SK-N-SH treated with all-trans-retinoic acid at 6 μM for 48 hours (cell line): ENCODE results near the gene CCNA1.

ENCODE experiments used
- ATAC-seq: fragments of 200-7000 bp; cut with Tn5 transposase; 3 replicates; pipeline ENCODE4 v1.9.1; 2020; ENCODE audit warnings: mild to moderate bottlenecking, moderate library complexity
- ARNTL ChIP-seq: fragments of 450-650 bp; formaldehyde crosslinking; IDR thresholded peaks from 2 replicates; pipeline ENCODE4 v1.5.0; 2020; ENCODE audit warnings: low read depth, mild to moderate bottlenecking, moderate library complexity, borderline replicate concordance
- BACH2 ChIP-seq: fragments of 250-450 bp; sonication (Bioruptor Pico); IDR thresholded peaks from 2 replicates; pipeline ENCODE4 v1.9.0; 2021; ENCODE audit warnings: mild to moderate bottlenecking, borderline replicate concordance
- CSDC2 ChIP-seq: fragments of 250-450 bp; sonication (Bioruptor Pico); IDR thresholded peaks from 2 replicates; pipeline ENCODE4 v1.5.0; 2020; ENCODE audit warnings: mild to moderate bottlenecking, moderate library complexity
- ESRRG ChIP-seq: fragments of 250-450 bp; sonication (Bioruptor Pico); IDR thresholded peaks from 2 replicates; pipeline ENCODE4 v1.6.1; 2021; ENCODE audit warnings: mild to moderate bottlenecking
- GLIS3 ChIP-seq: fragments of 250-450 bp; sonication (Bioruptor Pico); IDR thresholded peaks from 2 replicates; pipeline ENCODE4 v1.5.0; 2020; ENCODE audit warnings: mild to moderate bottlenecking, moderate library complexity
- ISL1 ChIP-seq: fragments of 250-450 bp; sonication (Bioruptor Pico); IDR thresholded peaks from 2 replicates; pipeline ENCODE4 v2.1.2; 2022; ENCODE audit warnings: mild to moderate bottlenecking, moderate library complexity
- OSR1 ChIP-seq: fragments of 250-450 bp; sonication (Bioruptor Pico); IDR thresholded peaks from 2 replicates; pipeline ENCODE4 v1.8.0; 2022; ENCODE audit warnings: moderate library complexity, mild to moderate bottlenecking, inconsistent platforms
- PPARA ChIP-seq: fragments of 250-450 bp; sonication (Bioruptor Pico); IDR thresholded peaks from 2 replicates; pipeline ENCODE4 v1.5.0; 2020; ENCODE audit warnings: mild to moderate bottlenecking, borderline replicate concordance
- RARB ChIP-seq: fragments of 250-450 bp; sonication (Bioruptor Pico); IDR thresholded peaks from 2 replicates; pipeline ENCODE4 v1.8.0; 2021; ENCODE audit warnings: mild to moderate bottlenecking, moderate library complexity
- SNAI2 ChIP-seq: fragments of 250-450 bp; sonication (Bioruptor Pico); IDR thresholded peaks from 2 replicates; pipeline ENCODE4 v1.5.0; 2020; ENCODE audit warnings: mild to moderate bottlenecking, moderate library complexity
- TCF4 ChIP-seq: fragments of 250-450 bp; sonication (Bioruptor Pico); IDR thresholded peaks from 2 replicates; pipeline ENCODE4 v1.8.0; 2021; ENCODE audit warnings: mild to moderate bottlenecking, moderate library complexity, borderline replicate concordance
- TOX ChIP-seq: fragments of 250-450 bp; sonication (Bioruptor Pico); IDR thresholded peaks from 2 replicates; pipeline ENCODE4 v1.8.0; 2021; ENCODE audit warnings: mild to moderate bottlenecking, moderate library complexity, borderline replicate concordance
- ZC3H10 ChIP-seq: fragments of 250-450 bp; sonication (Bioruptor Pico); IDR thresholded peaks from 2 replicates; pipeline ENCODE4 v1.5.1; 2021; ENCODE audit warnings: mild to moderate bottlenecking, moderate library complexity
- ZFP3 ChIP-seq: fragments of 250-450 bp; sonication (Bioruptor Pico); IDR thresholded peaks from 2 replicates; pipeline ENCODE4 v1.5.0; 2020; ENCODE audit warnings: mild to moderate bottlenecking, moderate library complexity
- ZFP30 ChIP-seq: fragments of 450-650 bp; formaldehyde crosslinking; IDR thresholded peaks from 2 replicates; pipeline ENCODE4 v1.5.0; 2022; ENCODE audit warnings: mild to moderate bottlenecking, moderate library complexity
- ZNF70 ChIP-seq: fragments of 450-650 bp; formaldehyde crosslinking; IDR thresholded peaks from 2 replicates; pipeline ENCODE4 v1.5.0; 2020; ENCODE audit warnings: mild to moderate bottlenecking, moderate library complexity
- ZNF8 ChIP-seq: fragments of 450-650 bp; formaldehyde crosslinking; IDR thresholded peaks from 2 replicates; pipeline ENCODE4 v1.5.0; 2020; ENCODE audit warnings: mild to moderate bottlenecking, moderate library complexity
- TF ChIP-seq, protein P1 (sequence below): fragments of 250-450 bp; sonication (Bioruptor Pico); IDR thresholded peaks from 2 replicates; pipeline ENCODE4 v1.8.0; 2021; ENCODE audit warnings: low read depth, mild to moderate bottlenecking, moderate library complexity, borderline replicate concordance
- TF ChIP-seq, protein P2 (sequence below): fragments of 250-450 bp; sonication (Bioruptor Pico); IDR thresholded peaks from 2 replicates; pipeline ENCODE4 v1.5.1; 2020; ENCODE audit warnings: low read depth, mild to moderate bottlenecking, moderate library complexity
- TF ChIP-seq, protein P3 (sequence below): fragments of 250-450 bp; sonication (Bioruptor Pico); IDR thresholded peaks from 2 replicates; pipeline ENCODE4 v1.8.0; 2020; ENCODE audit warnings: mild to moderate bottlenecking, moderate library complexity, borderline replicate concordance
- TF ChIP-seq, protein P4 (sequence below): fragments of 250-450 bp; sonication (Bioruptor Pico); IDR thresholded peaks from 2 replicates; pipeline ENCODE4 v1.5.1; 2021; ENCODE audit warnings: mild to moderate bottlenecking, moderate library complexity

Gene CCNA1

DNA sequence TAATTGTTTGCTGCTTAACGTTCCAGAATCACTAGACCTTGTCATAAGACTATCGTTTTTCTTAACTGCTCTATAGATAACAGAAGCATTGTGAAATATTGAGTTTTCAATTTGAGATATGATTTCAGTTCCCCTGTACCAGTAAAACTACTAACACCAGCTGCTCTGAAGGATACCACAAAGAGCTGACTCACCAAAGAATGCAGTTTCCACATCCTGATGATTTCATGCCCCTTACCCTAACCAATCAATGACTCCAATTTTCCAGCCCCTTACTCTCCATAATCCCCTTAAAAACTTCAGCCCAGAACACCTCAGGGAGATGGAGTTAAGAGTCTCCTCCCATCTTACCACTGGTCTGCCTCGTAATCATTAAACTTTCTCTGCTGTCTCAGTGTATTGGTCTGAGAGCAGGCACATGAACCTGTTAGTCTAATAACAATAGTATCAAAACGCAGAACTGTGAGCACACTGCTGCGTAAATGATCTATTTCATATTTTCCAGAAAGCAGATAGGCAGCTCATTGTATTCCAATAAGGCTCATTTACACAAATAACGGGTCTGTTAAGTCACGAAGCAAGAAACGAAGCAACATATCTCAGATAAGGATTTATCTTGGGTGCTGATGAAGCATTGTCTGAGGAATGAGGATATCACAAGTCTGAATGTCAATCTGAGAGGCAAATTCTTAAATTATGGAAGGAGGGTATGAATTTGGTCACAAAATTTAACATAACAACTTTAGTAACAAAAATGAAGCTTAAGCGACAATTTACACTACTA, 14.1 kb upstream of the CCNA1 start:
- no peak for TF ChIP-seq ZNF70 (CRISPR knock-in tag)
- no peak for TF ChIP-seq SNAI2
- TF ChIP-seq, protein P1, sequence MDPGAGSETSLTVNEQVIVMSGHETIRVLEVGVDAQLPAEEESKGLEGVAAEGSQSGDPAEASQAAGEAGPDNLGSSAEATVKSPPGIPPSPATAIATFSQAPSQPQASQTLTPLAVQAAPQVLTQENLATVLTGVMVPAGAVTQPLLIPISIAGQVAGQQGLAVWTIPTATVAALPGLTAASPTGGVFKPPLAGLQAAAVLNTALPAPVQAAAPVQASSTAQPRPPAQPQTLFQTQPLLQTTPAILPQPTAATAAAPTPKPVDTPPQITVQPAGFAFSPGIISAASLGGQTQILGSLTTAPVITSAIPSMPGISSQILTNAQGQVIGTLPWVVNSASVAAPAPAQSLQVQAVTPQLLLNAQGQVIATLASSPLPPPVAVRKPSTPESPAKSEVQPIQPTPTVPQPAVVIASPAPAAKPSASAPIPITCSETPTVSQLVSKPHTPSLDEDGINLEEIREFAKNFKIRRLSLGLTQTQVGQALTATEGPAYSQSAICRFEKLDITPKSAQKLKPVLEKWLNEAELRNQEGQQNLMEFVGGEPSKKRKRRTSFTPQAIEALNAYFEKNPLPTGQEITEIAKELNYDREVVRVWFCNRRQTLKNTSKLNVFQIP (CRISPR knock-in tag) = no peak
- TF ChIP-seq ISL1 = no peak
- ATAC-seq = peak; percentile 27; the same call in 2 of the 3 replicates

DNA sequence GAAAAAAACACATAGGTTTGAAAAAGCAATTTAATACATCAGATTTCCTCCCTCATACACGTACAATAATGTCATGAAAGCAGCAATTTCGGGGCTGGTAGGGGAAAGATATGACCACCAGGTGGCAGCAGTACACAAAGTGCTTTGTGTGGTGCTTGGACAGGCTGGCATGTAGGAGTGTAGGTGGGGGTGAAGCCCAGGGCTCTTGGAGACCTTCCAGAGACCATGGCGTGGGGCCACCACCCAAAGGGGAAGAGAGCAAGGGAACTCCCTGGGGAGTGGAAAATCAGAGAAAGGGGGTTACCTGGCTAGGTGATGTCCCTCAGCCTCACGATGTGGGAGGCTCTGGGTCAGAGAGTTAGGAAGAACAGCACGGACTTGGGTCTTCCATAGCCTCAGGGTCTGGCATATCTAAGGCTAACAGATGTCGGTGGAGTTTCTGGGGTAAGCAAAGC, 11.8 kb upstream of the CCNA1 start:
- ATAC-seq = peak; percentile 99

DNA sequence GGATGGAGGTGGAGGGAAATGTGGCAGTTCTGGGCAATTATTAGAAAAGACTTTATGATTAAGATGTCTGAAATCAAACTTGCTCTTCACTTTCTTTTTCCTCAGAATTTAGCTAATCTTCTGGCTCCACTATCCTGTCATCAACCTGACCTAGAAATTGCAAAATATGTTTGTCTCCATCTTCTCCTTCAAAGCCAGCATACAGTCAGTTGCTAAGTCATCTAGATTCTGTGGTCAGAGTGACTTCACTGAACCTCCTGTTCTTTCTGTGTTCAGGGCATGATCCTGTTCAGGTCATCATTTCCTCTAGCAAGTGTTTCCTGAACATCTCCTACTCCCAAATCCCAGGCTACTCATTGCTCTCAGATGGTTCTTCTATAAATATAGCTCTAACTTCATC, 10.8 kb upstream of the CCNA1 start:
- ATAC-seq = no peak
- no peak for TF ChIP-seq BACH2 (CRISPR knock-in tag)
- TF ChIP-seq ZNF8 = no peak
- no peak for TF ChIP-seq ZC3H10 (CRISPR knock-in tag)
- TF ChIP-seq CSDC2 = no peak
- no peak for TF ChIP-seq ZFP30 (CRISPR knock-in tag)
- TF ChIP-seq, protein P2, sequence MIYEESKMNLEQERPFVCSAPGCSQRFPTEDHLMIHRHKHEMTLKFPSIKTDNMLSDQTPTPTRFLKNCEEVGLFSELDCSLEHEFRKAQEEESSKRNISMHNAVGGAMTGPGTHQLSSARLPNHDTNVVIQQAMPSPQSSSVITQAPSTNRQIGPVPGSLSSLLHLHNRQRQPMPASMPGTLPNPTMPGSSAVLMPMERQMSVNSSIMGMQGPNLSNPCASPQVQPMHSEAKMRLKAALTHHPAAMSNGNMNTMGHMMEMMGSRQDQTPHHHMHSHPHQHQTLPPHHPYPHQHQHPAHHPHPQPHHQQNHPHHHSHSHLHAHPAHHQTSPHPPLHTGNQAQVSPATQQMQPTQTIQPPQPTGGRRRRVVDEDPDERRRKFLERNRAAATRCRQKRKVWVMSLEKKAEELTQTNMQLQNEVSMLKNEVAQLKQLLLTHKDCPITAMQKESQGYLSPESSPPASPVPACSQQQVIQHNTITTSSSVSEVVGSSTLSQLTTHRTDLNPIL (CRISPR knock-in tag) = no peak
- no peak for TF ChIP-seq ZFP3 (CRISPR knock-in tag)
- no peak for TF ChIP-seq PPARA (CRISPR knock-in tag)
- TF ChIP-seq ISL1 = no peak
- TF ChIP-seq, protein P1 (CRISPR knock-in tag) = no peak
- TF ChIP-seq ARNTL (CRISPR knock-in tag) = no peak
- TF ChIP-seq, protein P3, sequence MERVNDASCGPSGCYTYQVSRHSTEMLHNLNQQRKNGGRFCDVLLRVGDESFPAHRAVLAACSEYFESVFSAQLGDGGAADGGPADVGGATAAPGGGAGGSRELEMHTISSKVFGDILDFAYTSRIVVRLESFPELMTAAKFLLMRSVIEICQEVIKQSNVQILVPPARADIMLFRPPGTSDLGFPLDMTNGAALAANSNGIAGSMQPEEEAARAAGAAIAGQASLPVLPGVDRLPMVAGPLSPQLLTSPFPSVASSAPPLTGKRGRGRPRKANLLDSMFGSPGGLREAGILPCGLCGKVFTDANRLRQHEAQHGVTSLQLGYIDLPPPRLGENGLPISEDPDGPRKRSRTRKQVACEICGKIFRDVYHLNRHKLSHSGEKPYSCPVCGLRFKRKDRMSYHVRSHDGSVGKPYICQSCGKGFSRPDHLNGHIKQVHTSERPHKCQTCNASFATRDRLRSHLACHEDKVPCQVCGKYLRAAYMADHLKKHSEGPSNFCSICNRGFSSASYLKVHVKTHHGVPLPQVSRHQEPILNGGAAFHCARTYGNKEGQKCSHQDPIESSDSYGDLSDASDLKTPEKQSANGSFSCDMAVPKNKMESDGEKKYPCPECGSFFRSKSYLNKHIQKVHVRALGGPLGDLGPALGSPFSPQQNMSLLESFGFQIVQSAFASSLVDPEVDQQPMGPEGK (CRISPR knock-in tag) = no peak
- TF ChIP-seq ESRRG (CRISPR knock-in tag) = no peak
- no peak for TF ChIP-seq TOX (CRISPR knock-in tag)
- TF ChIP-seq RARB (CRISPR knock-in tag) = no peak
- TF ChIP-seq SNAI2 = no peak

More for the DNA sequence above, 11.8 kb upstream of the CCNA1 start:
- TF ChIP-seq ZNF8 (no peak), SNAI2 (no peak), PPARA (CRISPR knock-in tag) (no peak)
- TF ChIP-seq, protein P4, sequence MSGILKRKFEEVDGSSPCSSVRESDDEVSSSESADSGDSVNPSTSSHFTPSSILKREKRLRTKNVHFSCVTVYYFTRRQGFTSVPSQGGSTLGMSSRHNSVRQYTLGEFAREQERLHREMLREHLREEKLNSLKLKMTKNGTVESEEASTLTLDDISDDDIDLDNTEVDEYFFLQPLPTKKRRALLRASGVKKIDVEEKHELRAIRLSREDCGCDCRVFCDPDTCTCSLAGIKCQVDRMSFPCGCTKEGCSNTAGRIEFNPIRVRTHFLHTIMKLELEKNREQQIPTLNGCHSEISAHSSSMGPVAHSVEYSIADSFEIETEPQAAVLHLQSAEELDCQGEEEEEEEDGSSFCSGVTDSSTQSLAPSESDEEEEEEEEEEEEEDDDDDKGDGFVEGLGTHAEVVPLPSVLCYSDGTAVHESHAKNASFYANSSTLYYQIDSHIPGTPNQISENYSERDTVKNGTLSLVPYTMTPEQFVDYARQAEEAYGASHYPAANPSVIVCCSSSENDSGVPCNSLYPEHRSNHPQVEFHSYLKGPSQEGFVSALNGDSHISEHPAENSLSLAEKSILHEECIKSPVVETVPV (CRISPR knock-in tag) = no peak

DNA sequence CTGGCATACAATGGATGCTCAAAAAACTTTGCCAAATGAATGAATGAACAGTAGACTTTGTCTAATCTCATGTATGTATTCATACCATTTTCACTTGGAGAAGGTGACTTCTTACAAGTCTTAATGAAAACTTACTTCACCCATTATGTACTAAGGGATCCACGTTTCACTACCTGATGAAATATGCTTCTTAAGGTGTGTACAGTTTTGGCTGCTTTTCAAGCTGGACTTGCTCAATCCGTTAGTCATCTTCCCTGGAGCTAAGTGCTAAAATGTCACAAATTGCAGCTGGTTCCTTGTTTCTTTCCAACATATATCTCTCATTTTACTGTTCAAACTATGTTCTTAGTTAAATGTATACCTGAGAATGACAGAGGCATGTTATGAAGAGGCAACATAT, 4.2 kb upstream of the CCNA1 start:
- no peak for ATAC-seq
- TF ChIP-seq GLIS3 (no peak), ESRRG (CRISPR knock-in tag) (no peak), OSR1 (CRISPR knock-in tag) (no peak), BACH2 (CRISPR knock-in tag) (no peak), RARB (CRISPR knock-in tag) (no peak), SNAI2 (no peak), ZFP3 (CRISPR knock-in tag) (no peak), TOX (CRISPR knock-in tag) (no peak), CSDC2 (no peak), ZNF8 (no peak), ZFP30 (CRISPR knock-in tag) (no peak), TCF4 (no peak), PPARA (CRISPR knock-in tag) (no peak)
- TF ChIP-seq, protein P1 (CRISPR knock-in tag) = no peak
- TF ChIP-seq, protein P3 (CRISPR knock-in tag) = no peak
- TF ChIP-seq, protein P2 (CRISPR knock-in tag) = no peak
